AG08396 (cell line): ENCODE measurements around the gene SLC5A11.
"Not testable (repeated sequence)": the region's sequence is repeated elsewhere in the genome, so short reads cannot be mapped to it uniquely, and the experiment has no call there.

Source experiments
- DNase-seq: peaks from one replicate; pipeline ENCODE4 v3.0.0; 2012; ENCODE audit warnings: low spot score, mixed read lengths

SLC5A11 gene

DNA sequence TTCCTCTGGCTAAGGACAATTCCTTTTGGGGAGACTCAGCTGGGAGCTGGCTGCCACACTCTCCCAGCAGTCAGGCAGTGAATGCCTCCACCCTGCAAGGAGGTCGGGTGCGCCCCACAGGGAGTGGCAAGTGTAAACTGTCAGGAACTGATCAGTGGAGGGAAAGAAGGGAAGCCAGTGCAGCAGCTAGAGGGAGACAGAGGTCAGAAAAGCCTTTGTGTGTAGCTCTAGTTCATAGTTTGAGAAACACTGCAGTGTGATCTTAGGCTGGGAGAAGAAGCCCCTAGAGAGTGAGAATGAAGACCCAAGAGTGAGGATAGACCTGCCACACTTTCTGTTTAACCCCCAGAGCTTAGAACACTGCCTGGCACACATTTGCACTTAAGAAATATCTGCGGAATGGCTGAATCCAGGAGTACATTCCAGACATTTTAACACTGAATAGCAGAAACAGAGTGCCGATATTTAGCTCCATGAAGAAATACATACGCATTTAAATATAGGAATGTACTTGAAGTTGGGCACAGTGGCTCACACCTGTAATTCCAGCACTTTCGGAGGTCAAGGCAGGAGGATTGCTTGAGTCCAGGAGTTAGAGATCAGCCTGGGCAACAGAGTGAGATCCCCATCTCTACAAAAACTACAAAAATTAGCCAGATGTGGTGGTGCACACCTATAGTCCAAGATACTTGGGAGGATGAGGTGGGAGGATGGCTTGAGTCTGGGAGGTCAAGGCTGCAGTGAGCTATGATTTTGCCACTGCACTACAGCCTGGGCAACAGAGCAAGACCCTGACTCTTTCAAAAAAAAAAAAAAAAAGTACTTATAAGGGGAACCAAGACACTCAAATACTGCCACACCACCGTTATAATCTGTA, 11.1 kb upstream of the SLC5A11 start:
- peak; percentile 60 for DNase-seq

DNA sequence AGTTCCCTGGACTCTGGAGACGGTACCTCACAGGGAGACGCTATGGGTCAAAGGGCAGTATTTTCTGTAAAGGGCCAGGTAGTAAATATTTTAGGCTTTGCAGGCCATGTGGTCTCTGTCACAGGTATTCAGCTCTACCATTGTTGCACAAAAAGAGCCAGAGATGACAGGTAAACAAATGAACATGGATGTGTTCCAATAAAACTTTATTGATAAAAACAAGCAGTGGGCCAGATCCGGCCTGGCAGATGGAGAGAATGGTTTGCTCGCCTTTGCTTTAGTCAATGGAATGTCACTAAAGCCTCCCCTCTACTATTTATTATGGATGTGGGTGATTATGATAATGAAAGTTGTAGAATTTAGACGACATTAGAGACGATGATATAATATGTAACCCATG, 8.9 kb upstream of the SLC5A11 start:
- no peak for DNase-seq

DNA sequence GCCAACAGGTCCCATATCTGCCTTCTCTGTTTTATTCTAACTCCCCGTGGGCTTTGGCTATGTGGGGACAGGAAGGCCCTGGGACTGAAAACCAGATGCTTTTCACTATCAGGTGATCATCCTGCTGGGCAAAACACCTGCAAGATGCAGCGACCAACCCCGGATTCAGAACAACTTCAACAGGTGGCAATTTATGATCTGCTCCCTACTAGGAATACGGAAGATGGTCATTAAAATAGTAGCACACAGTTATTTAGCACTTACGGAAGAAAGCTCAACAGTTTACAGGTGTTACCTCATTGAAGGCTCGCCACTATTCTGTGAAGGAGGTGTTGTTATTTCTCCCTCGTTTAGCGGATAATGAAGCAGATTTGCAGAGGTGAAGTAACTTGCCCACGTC, 7.8 kb upstream of the SLC5A11 start:
- no peak for DNase-seq

GRCh38 chr16:24838554-24839266, 7.1 kb upstream of the SLC5A11 start:
- peak; percentile 60 for DNase-seq

DNA sequence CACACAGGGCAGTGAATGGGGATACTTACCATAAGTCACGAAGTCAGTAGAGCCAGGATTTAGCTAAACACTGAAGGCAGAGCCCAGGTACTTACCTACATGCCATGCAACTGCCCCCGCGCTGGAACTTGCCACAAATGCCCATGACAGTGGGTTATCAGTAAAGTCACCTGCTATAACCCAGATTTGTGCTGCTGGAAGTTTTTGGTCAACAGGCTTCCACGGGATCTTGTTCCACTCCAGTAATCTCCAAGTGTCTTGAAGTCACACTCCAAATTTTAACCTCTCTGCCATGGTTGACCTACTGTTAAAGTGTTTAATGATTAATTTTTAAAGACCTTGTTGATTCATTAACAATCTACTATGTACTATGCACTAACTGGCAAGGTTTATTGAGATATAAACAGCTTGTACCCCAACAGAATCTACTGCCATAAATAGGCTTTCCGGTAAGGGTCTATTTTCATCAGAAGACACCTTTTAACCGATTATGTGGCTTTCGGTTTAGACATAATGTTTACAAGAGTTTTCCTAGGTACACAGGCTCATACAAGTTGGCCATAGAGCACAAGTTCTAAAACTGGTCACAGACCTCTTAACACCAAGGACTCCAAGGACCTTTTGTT, 6.3 kb upstream of the SLC5A11 start:
- DNase-seq, result no peak

DNA sequence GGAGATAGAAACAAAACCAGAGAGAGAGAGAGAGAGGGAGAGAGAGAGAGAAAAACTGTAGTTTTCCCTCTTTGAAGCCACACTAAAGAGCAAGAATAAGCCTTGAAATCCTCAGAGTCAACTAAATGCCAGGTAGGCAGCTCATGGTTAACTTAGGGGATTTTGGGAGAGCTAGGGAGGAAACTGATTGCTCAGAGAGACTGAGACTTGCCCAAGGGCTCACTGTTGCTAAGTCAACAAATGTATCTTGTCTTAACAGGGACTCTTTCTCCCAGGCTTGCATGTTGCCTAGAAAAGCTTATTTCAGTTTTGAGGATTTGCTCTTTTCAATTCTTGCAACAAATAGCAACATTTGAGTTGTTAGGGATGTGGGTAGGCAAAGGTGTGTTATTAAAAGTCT, 4.5 kb upstream of the SLC5A11 start:
- DNase-seq, result no peak

DNA sequence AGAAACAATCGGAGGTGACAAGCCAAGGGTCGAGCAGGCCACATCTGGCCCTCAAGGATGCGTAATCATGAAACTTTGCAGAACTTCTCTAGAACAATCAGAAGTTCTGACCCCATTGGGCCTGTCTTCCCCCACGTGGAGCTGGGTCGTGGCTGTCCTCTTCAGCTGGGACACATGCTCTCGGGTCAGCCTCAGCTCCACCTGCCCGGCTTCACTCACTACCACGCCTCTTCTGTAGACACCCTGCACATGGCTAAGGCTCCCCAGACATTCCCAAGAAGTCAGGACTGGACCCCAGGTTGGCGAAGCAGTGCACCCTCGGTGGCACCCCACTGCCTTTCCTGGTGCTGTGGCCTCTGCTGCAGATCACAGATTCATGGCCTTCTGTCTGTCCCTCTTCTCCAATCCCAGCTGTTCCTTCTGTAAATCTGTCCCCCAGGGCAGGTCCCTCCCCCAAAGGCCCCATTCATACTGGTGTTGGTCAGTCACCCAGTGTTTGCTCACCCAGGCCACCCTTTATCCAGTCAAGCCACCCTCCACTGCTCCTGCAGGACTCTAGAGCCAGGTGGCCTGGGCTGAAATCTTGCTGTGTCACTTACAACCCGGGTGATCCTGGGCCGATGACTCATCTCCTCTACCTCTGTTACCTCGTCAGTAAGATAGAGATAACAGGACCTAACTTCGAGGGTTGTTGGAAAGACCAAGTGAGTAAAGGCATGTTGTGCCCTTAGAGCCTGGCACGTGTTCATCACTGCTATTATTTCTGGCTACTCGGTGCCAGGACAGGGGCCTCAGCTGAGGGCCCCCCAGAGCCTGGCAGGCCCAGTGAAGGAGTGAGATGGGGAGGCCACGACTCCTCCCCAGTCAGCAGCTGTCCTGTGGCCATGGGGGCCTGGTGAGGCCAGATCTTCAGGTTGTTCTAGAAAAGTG, 1.4 kb upstream of the SLC5A11 start:
- no peak for DNase-seq

GRCh38 chr16:24845031-24845365, 765 bp upstream of the SLC5A11 start:
- DNase-seq, result not testable (repeated sequence)

DNA sequence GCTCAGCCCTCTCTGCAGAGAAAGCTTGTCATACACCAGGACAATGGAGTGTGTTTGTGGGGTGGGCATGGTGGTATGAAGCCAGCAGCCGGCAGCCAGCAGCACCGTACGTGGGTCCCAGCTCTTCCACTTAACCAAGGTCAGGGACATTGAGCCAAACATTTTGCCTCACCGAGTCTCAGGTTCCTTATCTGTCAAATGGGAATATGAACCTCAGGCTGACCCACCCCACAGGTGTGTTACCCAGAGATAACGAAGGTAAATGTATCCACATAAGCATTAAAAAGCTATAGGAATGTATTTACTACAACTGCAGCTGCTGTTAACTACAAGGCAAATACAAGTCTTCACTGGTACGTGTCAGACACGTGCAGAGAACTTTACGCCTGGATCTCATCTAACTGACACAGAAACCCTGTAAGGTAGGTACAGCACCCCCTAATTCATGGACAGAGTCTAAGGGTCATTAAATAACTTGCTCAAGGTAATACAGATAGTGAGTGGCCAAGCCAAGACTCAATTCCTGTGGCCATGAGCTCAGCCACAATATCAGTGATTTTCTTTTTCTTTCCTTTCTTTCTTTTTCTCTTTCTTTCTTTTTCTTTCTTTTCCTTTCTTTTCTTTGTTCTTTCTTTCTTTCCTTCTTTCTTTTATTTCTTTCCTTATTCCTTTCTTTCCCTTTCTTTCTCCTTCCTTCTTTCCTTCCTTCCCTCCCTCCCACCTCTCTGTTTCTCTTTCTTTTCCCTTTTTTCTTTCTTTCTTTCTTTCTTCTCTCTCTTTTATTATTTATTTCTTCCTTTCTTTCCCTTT, 990 bp downstream of the SLC5A11 start:
- DNase-seq, result no peak

- no peak for DNase-seq
Observed at GRCh38 chr16:24847358-24847664, 1.5 kb downstream of the SLC5A11 start.

DNA sequence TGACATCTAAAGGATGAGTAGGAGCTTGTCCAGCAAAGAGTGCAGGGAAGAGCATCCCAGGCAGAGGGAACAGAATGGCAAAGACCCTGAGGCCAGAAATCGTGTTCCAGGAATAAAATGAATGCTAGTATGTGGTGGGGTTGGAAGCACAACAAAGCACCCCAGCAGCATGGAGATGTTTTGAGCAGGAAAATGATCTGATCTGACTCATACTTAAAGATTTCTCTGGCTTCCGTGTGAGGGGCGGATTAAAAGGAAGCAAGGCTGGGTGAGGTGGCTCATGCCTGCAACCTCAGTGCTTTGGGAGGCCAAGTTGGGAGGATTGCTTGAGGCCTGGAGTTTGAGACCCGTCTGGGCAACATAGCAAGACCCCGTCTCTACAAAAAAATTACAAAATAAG, 2.3 kb downstream of the SLC5A11 start:
- DNase-seq, result peak; percentile 45

DNA sequence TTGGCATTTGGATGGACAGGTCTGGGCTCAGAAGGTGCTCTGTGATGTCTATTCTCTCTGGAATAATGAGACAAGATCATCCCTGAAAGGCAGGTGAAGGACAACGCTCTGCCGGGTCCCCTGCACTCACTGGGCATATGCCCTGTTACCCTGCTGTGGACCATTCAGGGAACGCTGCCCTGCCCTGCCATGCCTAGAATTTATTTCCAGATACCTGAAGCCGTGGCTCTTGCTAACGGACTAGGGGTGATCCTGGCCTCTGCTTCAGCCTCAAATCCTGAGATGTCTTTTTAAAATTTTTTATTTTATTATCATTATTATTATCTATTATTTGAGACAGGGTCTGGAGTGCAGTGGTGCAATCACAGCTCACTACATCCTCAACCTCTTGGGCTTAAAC, 3.9 kb downstream of the SLC5A11 start:
- DNase-seq, result no peak

GRCh38 chr16:24850289-24850938, 4.7 kb downstream of the SLC5A11 start:
- DNase-seq, result no peak

DNA sequence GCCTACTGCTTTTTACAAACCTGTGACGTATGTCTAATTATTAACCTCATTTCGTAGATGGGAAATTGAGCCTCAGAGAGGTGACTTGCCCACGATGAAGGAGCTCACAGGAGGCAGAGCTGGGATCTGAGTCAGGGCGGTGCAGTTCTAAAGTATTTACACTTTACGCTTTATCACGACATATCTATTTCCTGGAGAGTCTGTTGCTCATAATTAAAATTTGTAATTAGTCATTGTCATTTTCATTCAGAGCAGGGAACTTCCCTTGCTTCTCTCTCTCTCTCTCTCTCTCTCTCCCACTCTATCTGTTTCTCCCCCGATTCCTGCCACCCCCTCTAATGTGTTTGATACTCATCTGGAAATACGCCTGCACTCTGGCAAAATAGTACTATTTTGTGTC, 5.9 kb downstream of the SLC5A11 start:
- no peak for DNase-seq

DNA sequence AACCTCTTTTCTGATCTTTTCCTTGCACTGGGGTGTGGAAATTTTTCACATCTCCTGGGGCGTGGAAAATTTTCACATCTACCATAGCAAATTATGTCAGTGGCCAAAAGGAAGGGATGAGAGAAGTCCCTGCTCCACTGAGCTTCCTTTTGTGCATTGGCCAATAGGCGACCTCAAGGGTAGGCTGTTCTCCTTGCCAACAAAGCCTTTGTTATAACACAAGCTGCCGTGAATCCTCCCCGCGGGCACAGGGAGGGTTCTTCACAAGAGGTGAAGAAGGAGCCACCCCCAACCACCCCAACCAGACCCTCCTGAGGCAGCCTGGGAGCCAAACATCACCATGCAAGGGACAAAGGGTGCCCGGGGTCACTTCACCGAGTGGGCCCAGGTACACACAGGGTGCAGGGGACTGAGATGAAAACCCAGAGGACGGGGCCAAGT, 6.5 kb downstream of the SLC5A11 start:
- no peak for DNase-seq

DNA sequence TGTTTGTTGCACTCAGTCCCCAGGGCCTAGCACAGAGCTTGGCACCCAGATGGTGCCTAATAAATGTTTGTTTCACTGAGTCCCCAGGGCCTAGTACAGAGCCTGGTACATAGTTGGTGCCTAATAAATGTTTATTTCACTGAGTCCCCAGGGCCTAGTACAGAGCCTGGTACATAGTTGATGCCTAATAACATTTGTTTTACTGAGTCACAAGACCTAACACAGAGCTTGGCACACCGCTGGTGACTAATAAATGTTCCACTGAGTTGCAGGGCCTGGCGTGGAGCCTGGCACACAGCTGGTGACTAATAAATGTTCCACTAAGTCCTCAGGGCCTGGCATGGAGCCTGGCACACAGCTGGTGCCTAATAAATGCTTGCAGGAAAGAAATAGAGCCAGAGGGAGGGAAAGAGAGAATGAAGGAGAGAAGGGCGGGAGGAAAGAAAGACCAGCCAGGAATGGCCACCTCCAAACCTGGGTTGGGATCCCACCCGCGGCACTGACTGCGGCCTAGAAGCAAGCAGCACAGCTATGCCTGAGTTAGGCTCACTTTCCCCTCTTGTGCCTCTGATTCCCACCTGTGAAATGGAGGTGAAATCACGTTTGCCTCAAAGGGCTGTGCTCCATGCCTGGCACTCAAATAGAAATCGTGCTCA, 7.5 kb downstream of the SLC5A11 start:
- no peak for DNase-seq

GRCh38 chr16:24853830-24854229, 8.1 kb downstream of the SLC5A11 start:
- DNase-seq, result peak; percentile 37

- no peak for DNase-seq
Observed at GRCh38 chr16:24854607-24855171, 8.9 kb downstream of the SLC5A11 start.

- no peak for DNase-seq
Observed at GRCh38 chr16:24855678-24856077, 9.9 kb downstream of the SLC5A11 start.

- DNase-seq, result not testable (repeated sequence)
Observed at GRCh38 chr16:24856871-24857270, 11.1 kb downstream of the SLC5A11 start.
